ENCODE data around the gene GRK1. TPM values are rescaled to one million over a fixed set of nuclear protein-coding genes. Genes with fewer than 3 reads are reported as not detected.
A peak's percentile ranks its signal among the peaks of the same experiment; 100 is the strongest.

Gene GRK1
- total and polyA plus RNA-seq, 2 experiments from 2014 or later: not detected

GRCh38 chr13:113777311-113778260 is 110.6 kb downstream of the GRK1 start:
- Histone ChIP-seq H3K4me3 (no peak overlapping the region), H3K4me1 (ENCODE audit: insufficient read depth) (no peaks in the 10 kb centered on the region), H4K20me1 (replicated peaks; ENCODE audit: insufficient read depth) (no peaks in the 10 kb centered on the region), H3K36me3 (ENCODE audit: insufficient read depth) (no peaks in the 10 kb centered on the region), H3K27me3 (ENCODE audit: insufficient read depth) (no peaks in the 10 kb centered on the region), H3K4me2 (no peak overlapping the region), H3K27ac (ENCODE audit: low read depth) (no peak overlapping the region), H3K79me2 (replicated peaks; ENCODE audit: insufficient read depth) (no peaks in the 10 kb centered on the region), H2AFZ (no peak overlapping the region), H3K9me2 (ENCODE audit: insufficient read depth) (0 out of 2 replicates have a peak, but pooled peaks cover 3% of the 10 kb centered on the region), H3F3A (replicated peaks; ENCODE audit: low read depth) (no peaks in the 10 kb centered on the region)
- ATAC-seq (peak; percentile 99), DNase-seq (ENCODE audit: low spot score) (peak; percentile 78)
- TF ChIP-seq REST (IDR thresholded peaks at IDR 0.05; ENCODE audit: unreplicated experiment) (peak; percentile 84), ZNF462 (CRISPR knock-in tag; IDR thresholded peaks at IDR 0.05) (no peak), STAT1 (IDR thresholded peaks at IDR 0.05; ENCODE audit: unreplicated experiment) (no peak)
- Mint-ChIP-seq H3K27me3 (ENCODE audit: insufficient read depth, low read depth, poor library complexity) (peaks cover 6% of the 10 kb centered on the region), H3K9me3 (no peaks in the 10 kb centered on the region), H3K36me3 (ENCODE audit: low read depth) (no peaks in the 10 kb centered on the region), H3K27ac (no peak overlapping the region), H3K4me3 (no peak overlapping the region), H3K4me1 (peaks cover under 1% of the 10 kb centered on the region; the same call in 2 of the 3 replicates)

Data from GM23338 (cell line).